Measurements from ENCODE around the gene SLC6A3.

Gene SLC6A3

DNA sequence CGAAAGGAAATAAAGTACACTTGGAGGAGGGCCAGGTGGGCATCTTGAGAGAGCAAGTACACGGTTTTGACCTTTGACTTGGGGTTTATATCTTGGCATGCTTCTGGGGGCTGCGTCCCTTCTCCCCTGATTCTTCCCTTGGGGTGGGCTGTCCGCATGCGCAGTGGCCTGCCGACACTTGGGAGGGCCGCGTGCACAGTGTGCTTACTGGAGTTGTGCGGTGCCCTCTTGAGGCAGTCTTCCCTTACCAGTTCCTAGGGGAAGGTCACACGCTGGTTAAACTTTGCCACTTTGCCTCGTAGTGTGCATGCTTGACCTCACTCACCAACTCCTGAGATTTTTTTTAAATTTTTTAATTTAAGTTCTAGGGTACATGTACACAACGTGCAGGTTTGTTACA lies 96.0 kb downstream of the SLC6A3 start:
- Histone ChIP-seq H2BK15ac (replicated peaks; ENCODE audit: low read depth) (no peak overlapping the region), H2BK120ac (ENCODE audit: low read depth, low read length) (no peak overlapping the region)

DNA sequence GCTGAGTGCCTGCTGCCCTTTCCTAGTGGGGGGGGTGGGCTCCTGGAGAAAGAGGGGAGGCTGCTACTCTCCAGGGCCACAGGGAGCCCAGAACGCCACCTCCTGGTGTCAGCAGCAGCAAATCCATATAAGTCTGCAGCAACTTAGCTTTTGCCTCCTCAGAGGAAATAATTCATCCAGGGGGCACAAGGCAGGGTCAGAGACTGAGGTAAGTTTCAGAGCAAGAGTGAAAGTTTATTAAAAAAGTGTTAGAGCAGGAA lies 96.3 kb downstream of the SLC6A3 start:
- DNase-seq, result peak; percentile 10
- WGBS (ENCODE audit: extremely low coverage, insufficient coverage, low lambda C conversion rate), result no CpG with 5 or more reads among the region's 1 CpG

More for the DNA sequence above, 96.0 kb downstream of the SLC6A3 start:
- no peak overlapping the region for H2BK5ac ChIP-seq (ENCODE audit: low read length)
- H3K79me2 ChIP-seq (ENCODE audit: control insufficient read depth, insufficient read depth, low read length), result peaks cover 4% of the 10 kb centered on the region
- no peak for DNase-seq
- H3K79me1 ChIP-seq (ENCODE audit: low read length), result peaks cover under 1% of the 10 kb centered on the region
- H3K4me3 ChIP-seq (ENCODE audit: low read length), result no peak overlapping the region
- no peak overlapping the region for H3K27ac ChIP-seq (ENCODE audit: low read depth, low read length)
- no peak overlapping the region for H2AK5ac ChIP-seq (ENCODE audit: low read length)
- no peaks in the 10 kb centered on the region for H3K27me3 ChIP-seq (ENCODE audit: insufficient read depth, low read length, poor library complexity)
- H4K8ac ChIP-seq (ENCODE audit: low read depth, low read length), result no peak overlapping the region
- H3K4ac ChIP-seq (ENCODE audit: low read depth, low read length), result no peak overlapping the region
- no peaks in the 10 kb centered on the region for H3K36me3 ChIP-seq (ENCODE audit: control insufficient read depth, insufficient read depth, low read length)
- no peak overlapping the region for H3K4me2 ChIP-seq (ENCODE audit: low read length)
- no peak overlapping the region for H3K9ac ChIP-seq (ENCODE audit: low read length)
- no peak overlapping the region for H3K23ac ChIP-seq (ENCODE audit: low read length)
- no peaks in the 10 kb centered on the region for H3K4me1 ChIP-seq (ENCODE audit: control insufficient read depth, low read depth, low read length)
- no CpG with 5 or more reads among the region's 12 CpGs for WGBS (ENCODE audit: extremely low coverage, insufficient coverage, low lambda C conversion rate)
- H4K5ac ChIP-seq (ENCODE audit: low read length), result no peak overlapping the region
- H3K18ac ChIP-seq (ENCODE audit: low read length), result no peak overlapping the region
- no peak overlapping the region for H3K56ac ChIP-seq (ENCODE audit: low read length)

DNA sequence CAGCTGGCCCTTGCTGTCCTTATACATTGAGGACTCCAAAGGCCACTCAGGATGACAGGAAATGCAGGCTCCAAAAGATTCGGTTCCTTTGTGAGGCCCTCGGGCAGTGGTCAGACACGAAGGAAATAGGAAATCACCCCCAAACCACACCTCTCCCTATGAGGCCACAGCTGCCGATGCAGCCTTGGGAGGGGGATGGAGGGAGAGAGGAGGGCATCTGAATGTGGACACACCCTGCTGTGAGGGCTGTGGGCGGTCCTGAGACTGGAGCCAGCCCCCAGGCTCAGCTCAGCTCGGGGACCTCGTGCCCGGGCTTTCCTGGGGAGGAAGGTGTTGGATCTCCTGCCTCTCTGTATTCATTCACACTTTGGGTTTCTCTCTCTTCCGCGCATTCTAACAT lies 97.7 kb downstream of the SLC6A3 start:
- Histone ChIP-seq H3K4me1 (ENCODE audit: control insufficient read depth, low read depth, low read length) (peaks cover 2% of the 10 kb centered on the region), H3K27ac (ENCODE audit: low read depth, low read length) (no peak overlapping the region), H3K4me2 (ENCODE audit: low read length) (no peak overlapping the region), H3K9ac (ENCODE audit: low read length) (no peak overlapping the region), H3K18ac (ENCODE audit: low read length) (no peak overlapping the region), H2BK120ac (ENCODE audit: low read depth, low read length) (no peak overlapping the region), H2AK5ac (ENCODE audit: low read length) (no peak overlapping the region), H3K23ac (ENCODE audit: low read length) (no peak overlapping the region), H3K4me3 (ENCODE audit: low read length) (no peak overlapping the region), H3K4ac (ENCODE audit: low read depth, low read length) (no peak overlapping the region), H2BK15ac (replicated peaks; ENCODE audit: low read depth) (no peak overlapping the region), H4K8ac (ENCODE audit: low read depth, low read length) (no peak overlapping the region), H3K79me1 (ENCODE audit: low read length) (peaks cover 8% of the 10 kb centered on the region), H4K5ac (ENCODE audit: low read length) (no peak overlapping the region), H3K36me3 (ENCODE audit: control insufficient read depth, insufficient read depth, low read length) (no peaks in the 10 kb centered on the region), H3K79me2 (ENCODE audit: control insufficient read depth, insufficient read depth, low read length) (peaks cover 11% of the 10 kb centered on the region), H3K27me3 (ENCODE audit: insufficient read depth, low read length, poor library complexity) (no peaks in the 10 kb centered on the region), H2BK5ac (ENCODE audit: low read length) (no peak overlapping the region), H3K56ac (ENCODE audit: low read length) (no peak overlapping the region)
- no peak for DNase-seq
- no CpG with 5 or more reads among the region's 10 CpGs for WGBS (ENCODE audit: extremely low coverage, insufficient coverage, low lambda C conversion rate)

More for the DNA sequence above, 96.3 kb downstream of the SLC6A3 start:
- Histone ChIP-seq H3K23ac (ENCODE audit: low read length) (no peak overlapping the region), H3K4me1 (ENCODE audit: control insufficient read depth, low read depth, low read length) (peaks cover 1% of the 10 kb centered on the region), H3K4me3 (ENCODE audit: low read length) (no peak overlapping the region), H2BK15ac (replicated peaks; ENCODE audit: low read depth) (no peak overlapping the region), H4K5ac (ENCODE audit: low read length) (no peak overlapping the region), H3K4ac (ENCODE audit: low read depth, low read length) (no peak overlapping the region), H2BK120ac (ENCODE audit: low read depth, low read length) (no peak overlapping the region), H3K27me3 (ENCODE audit: insufficient read depth, low read length, poor library complexity) (no peaks in the 10 kb centered on the region), H3K36me3 (ENCODE audit: control insufficient read depth, insufficient read depth, low read length) (no peaks in the 10 kb centered on the region), H2AK5ac (ENCODE audit: low read length) (no peak overlapping the region), H4K8ac (ENCODE audit: low read depth, low read length) (no peak overlapping the region), H2BK5ac (ENCODE audit: low read length) (no peak overlapping the region), H3K9ac (ENCODE audit: low read length) (no peak overlapping the region), H3K4me2 (ENCODE audit: low read length) (no peak overlapping the region), H3K56ac (ENCODE audit: low read length) (no peak overlapping the region), H3K79me1 (ENCODE audit: low read length) (peaks cover 3% of the 10 kb centered on the region), H3K79me2 (ENCODE audit: control insufficient read depth, insufficient read depth, low read length) (peaks cover 7% of the 10 kb centered on the region), H3K18ac (ENCODE audit: low read length) (no peak overlapping the region), H3K27ac (ENCODE audit: low read depth, low read length) (no peak overlapping the region)

DNA sequence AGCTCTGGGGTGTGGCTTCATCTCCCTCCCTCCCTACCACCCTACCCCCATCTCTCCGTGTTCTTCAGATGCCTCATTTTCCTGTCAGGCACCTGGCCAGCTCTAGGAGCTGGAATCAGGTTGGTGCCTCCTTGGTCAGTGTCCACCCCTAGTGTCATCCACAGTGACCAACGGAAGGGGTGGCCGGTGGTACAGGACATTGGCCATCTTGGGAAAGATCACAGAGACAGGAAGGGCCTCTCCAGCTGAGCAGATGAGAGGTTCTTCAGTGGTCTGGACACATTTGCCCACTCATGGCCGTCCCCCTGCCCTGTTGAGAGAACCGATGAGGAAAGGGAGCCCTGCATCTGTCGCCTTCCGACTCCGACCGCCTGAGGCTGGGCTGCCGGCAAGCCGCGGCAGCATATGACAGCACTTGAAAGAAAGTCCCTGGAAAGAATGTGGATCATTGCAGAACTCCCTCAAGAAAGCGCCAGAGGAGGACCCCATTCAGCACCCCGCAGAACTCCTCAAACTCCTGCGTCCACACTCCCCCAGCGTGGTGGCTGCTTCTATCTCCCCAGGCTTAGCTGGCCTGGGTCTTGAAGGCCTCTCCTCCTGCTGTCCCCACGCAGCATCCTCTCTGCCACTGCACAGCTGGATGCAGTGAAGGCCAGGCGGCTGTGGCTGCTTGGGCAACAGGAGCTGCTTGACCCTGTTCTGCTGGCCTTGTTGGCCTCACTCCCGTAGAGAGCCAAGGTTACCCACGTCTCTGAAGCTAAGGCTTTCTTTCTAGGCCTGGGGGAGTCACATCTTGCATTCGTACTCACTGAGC lies 98.4 kb downstream of the SLC6A3 start:
- Histone ChIP-seq H3K18ac (ENCODE audit: low read length) (no peak overlapping the region), H2BK5ac (ENCODE audit: low read length) (no peak overlapping the region), H3K36me3 (ENCODE audit: control insufficient read depth, insufficient read depth, low read length) (peaks cover 2% of the 10 kb centered on the region), H3K23ac (ENCODE audit: low read length) (no peak overlapping the region), H3K27ac (ENCODE audit: low read depth, low read length) (no peak overlapping the region), H3K56ac (ENCODE audit: low read length) (no peak overlapping the region), H4K5ac (ENCODE audit: low read length) (no peak overlapping the region), H3K27me3 (ENCODE audit: insufficient read depth, low read length, poor library complexity) (no peaks in the 10 kb centered on the region), H3K9ac (ENCODE audit: low read length) (no peak overlapping the region), H3K4ac (ENCODE audit: low read depth, low read length) (no peak overlapping the region), H3K4me1 (ENCODE audit: control insufficient read depth, low read depth, low read length) (peaks cover 2% of the 10 kb centered on the region), H2BK15ac (replicated peaks; ENCODE audit: low read depth) (no peak overlapping the region), H3K79me2 (ENCODE audit: control insufficient read depth, insufficient read depth, low read length) (peaks cover 11% of the 10 kb centered on the region), H4K8ac (ENCODE audit: low read depth, low read length) (no peak overlapping the region), H2BK120ac (ENCODE audit: low read depth, low read length) (no peak overlapping the region), H2AK5ac (ENCODE audit: low read length) (no peak overlapping the region), H3K4me3 (ENCODE audit: low read length) (no peak overlapping the region), H3K79me1 (ENCODE audit: low read length) (peaks cover 10% of the 10 kb centered on the region), H3K4me2 (ENCODE audit: low read length) (no peak overlapping the region)
- no peak for DNase-seq
- no CpG with 5 or more reads among the region's 21 CpGs for WGBS (ENCODE audit: extremely low coverage, insufficient coverage, low lambda C conversion rate)

DNA sequence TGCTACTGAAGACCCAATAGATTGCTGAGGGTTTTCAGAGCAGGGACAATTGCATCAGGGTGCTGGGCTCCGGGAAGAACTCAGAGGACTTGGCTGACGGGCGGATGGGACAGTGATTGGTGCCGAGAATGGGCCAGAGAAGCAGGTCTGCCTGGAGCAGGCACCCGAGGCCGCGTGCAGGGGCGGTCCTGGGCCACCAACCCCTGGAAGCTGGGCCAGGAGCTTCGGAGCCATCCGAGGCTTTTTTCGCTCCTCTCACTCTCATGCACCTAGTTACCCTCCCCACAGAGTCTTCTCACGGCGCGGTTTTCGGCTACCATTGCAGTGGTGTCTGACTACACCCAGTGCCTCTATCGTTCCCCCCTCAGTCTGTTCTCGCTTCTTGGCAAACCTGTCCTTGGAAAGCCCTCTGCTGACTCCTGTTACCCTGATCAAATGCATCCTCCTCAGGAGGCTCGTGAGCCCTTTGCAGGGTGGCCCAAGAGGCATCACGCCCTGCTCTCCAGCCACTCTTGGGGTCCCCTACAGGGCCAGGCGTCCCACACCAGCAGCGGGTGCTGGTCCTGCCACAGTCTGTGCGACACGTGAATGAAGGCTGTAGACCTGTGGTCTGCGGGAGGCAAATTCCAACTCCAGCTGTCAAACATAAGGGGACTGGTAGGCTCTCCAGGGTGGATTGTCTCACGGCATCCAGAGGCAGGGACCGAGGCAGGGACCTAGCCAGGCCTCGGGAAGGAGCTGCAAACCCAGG lies 99.2 kb downstream of the SLC6A3 start:
- WGBS (ENCODE audit: extremely low coverage, insufficient coverage, low lambda C conversion rate), result no CpG with 5 or more reads among the region's 27 CpGs
- Histone ChIP-seq H4K5ac (ENCODE audit: low read length) (no peak overlapping the region), H3K36me3 (ENCODE audit: control insufficient read depth, insufficient read depth, low read length) (peaks cover 8% of the 10 kb centered on the region), H3K4me3 (ENCODE audit: low read length) (peak overlapping the region; percentile 53), H2BK120ac (ENCODE audit: low read depth, low read length) (no peak overlapping the region), H3K27ac (ENCODE audit: low read depth, low read length) (no peak overlapping the region), H3K56ac (ENCODE audit: low read length) (peak overlapping the region; percentile 87), H2AK5ac (ENCODE audit: low read length) (no peak overlapping the region), H3K23ac (ENCODE audit: low read length) (no peak overlapping the region), H3K27me3 (ENCODE audit: insufficient read depth, low read length, poor library complexity) (no peaks in the 10 kb centered on the region), H3K4ac (ENCODE audit: low read depth, low read length) (no peak overlapping the region), H3K79me2 (ENCODE audit: control insufficient read depth, insufficient read depth, low read length) (peaks cover 11% of the 10 kb centered on the region), H3K4me2 (ENCODE audit: low read length) (peak overlapping the region; percentile 63), H3K4me1 (ENCODE audit: control insufficient read depth, low read depth, low read length) (peaks cover 2% of the 10 kb centered on the region), H3K79me1 (ENCODE audit: low read length) (peaks cover 10% of the 10 kb centered on the region), H4K8ac (ENCODE audit: low read depth, low read length) (no peak overlapping the region), H3K9ac (ENCODE audit: low read length) (peak overlapping the region; percentile 85), H2BK5ac (ENCODE audit: low read length) (no peak overlapping the region), H3K18ac (ENCODE audit: low read length) (no peak overlapping the region), H2BK15ac (replicated peaks; ENCODE audit: low read depth) (no peak overlapping the region)
- no peak for DNase-seq

Measured in mesendoderm (in vitro differentiated cells).